Vagina (tissue), 2 donors: ENCODE data around the gene GTF2H3. TPM values are rescaled to one million over a fixed set of nuclear protein-coding genes. Genes with fewer than 3 reads are reported as not detected.

Experiments
- DNase-seq, 2 donors: peaks; one replicate each; pipeline ENCODE4 v3.0.0-alpha.2; 2017; ENCODE audit errors: extremely low spot score in 2 of 2
- H3K27ac ChIP-seq: fragments of 200-600 bp; sonication (generic); one replicate; pipeline ENCODE4 v1.5.1; 2019
- H3K27me3 ChIP-seq: fragments of 200-600 bp; sonication (generic); one replicate; pipeline ENCODE4 v1.5.1; 2019
- H3K36me3 ChIP-seq, 2 donors: fragments of 200-600 bp; sonication (generic); one replicate each; pipeline ENCODE4 v1.5.1; 2017 to 2019
- H3K4me1 ChIP-seq: fragments of 200-600 bp; sonication (generic); one replicate; pipeline ENCODE4 v1.5.1; 2019
- H3K4me3 ChIP-seq, 2 donors: fragments of 200-600 bp; sonication (generic); 1 replicate in 1 of 2; 2 replicates in 1 of 2; pipeline ENCODE4 v1.5.1; 2016 to 2019
- H3K9me3 ChIP-seq: fragments of 200-600 bp; sonication (generic); one replicate; pipeline ENCODE4 v1.5.1; 2019
- CTCF ChIP-seq, 3 experiments: fragments of 450-650 bp in 2 of 3; fragments of 200-600 bp in 1 of 3; sonication (generic) in 1 of 3; IDR thresholded peaks; one replicate each; pipeline ENCODE4 v1.5.1; 2017 to 2019; ENCODE audit warnings: antibody characterized with exemption in 3 of 3, mild to moderate bottlenecking in 2 of 3, moderate library complexity in 2 of 3
- POLR2A ChIP-seq, 2 donors: fragments of 450-650 bp; IDR thresholded peaks; one replicate each; pipeline ENCODE4 v1.6.1; 2017; ENCODE audit warnings: antibody characterized with exemption in 2 of 2, mild to moderate bottlenecking in 2 of 2, moderate library complexity in 2 of 2
- POLR2AphosphoS5 ChIP-seq, 2 donors: sonication (generic); formaldehyde crosslinking; IDR thresholded peaks; one replicate each; pipeline ENCODE4 v1.9.0; 2017; ENCODE audit warnings: antibody characterized with exemption in 2 of 2, mild to moderate bottlenecking in 2 of 2, low read depth in 1 of 2; ENCODE audit not compliant: insufficient read depth in 1 of 2
- intact Hi-C: fragments of 100-400 bp; cut with DNase I; formaldehyde crosslinking; loops from one replicate; pipeline ENCODE4 v1.15.1; 2023
- total RNA-seq: library from RNA; depleted of rRNA; stranded (reverse); fragments of >200 nt; gene quantifications from one replicate; pipeline ENCODE4 v1.2.3, GENCODE V29; 2016

GTF2H3 gene
- total RNA-seq, 1 donor from 2014 or later: 21.1 TPM

GRCh38 chr12:123598522-123598921 lies 35.1 kb upstream of the GTF2H3 start:
- peaks cover 0 to 41% of the 10 kb centered on the region in 2 donors for H3K36me3 ChIP-seq
- H3K4me1 ChIP-seq: peaks cover 20% of the 10 kb centered on the region
- TF ChIP-seq POLR2A (IDR thresholded peaks at IDR 0.05): no peak
- no peak for TF ChIP-seq POLR2AphosphoS5 (IDR thresholded peaks at IDR 0.05; ENCODE audit: insufficient read depth in 1 of 2, low read depth in 1 of 2)
- no peak for TF ChIP-seq CTCF (IDR thresholded peaks at IDR 0.05)
- no peaks in the 10 kb centered on the region for H3K27me3 ChIP-seq
- no peak overlapping the region for H3K4me3 ChIP-seq
- intact Hi-C loops: no loop called here
- no peak overlapping the region for H3K27ac ChIP-seq
- no peaks in the 10 kb centered on the region for H3K9me3 ChIP-seq
- DNase-seq: no peak

- Histone ChIP-seq H3K27me3 (no peaks in the 10 kb centered on the region), H3K27ac (no peak overlapping the region), H3K4me3 (no peak overlapping the region), H3K4me1 (peaks cover 28% of the 10 kb centered on the region), H3K36me3 (peaks cover 0 to 40% of the 10 kb centered on the region in 2 donors), H3K9me3 (no peaks in the 10 kb centered on the region)
- TF ChIP-seq POLR2AphosphoS5 (IDR thresholded peaks at IDR 0.05; ENCODE audit: insufficient read depth in 1 of 2, low read depth in 1 of 2): no peak
- TF ChIP-seq CTCF (IDR thresholded peaks at IDR 0.05): no peak
- intact Hi-C loops: no loop called here
- DNase-seq: no peak
These were observed 34.3 kb upstream of the GTF2H3 start for GRCh38 chr12:123599310-123599709.

GRCh38 chr12:123599721-123600120 lies 33.9 kb upstream of the GTF2H3 start:
- Histone ChIP-seq H3K9me3 (no peaks in the 10 kb centered on the region), H3K4me3 (no peak overlapping the region), H3K27ac (no peak overlapping the region), H3K4me1 (peaks cover 29% of the 10 kb centered on the region), H3K36me3 (peaks cover 0 to 41% of the 10 kb centered on the region in 2 donors), H3K27me3 (no peaks in the 10 kb centered on the region)
- intact Hi-C loops: loop anchor here (10.0 kb wide), 1 partner anchor 335 kb away; no protein-coding TSS in a partner anchor
- DNase-seq: no peak
- TF ChIP-seq POLR2A (IDR thresholded peaks at IDR 0.05) (no peak), POLR2AphosphoS5 (IDR thresholded peaks at IDR 0.05; ENCODE audit: insufficient read depth in 1 of 2, low read depth in 1 of 2) (no peak), CTCF (IDR thresholded peaks at IDR 0.05) (no peak)

GRCh38 chr12:123601602-123602489 lies 31.8 kb upstream of the GTF2H3 start, which contains the start of gene DDX55:
TSS of gene DDX55 (plus strand) at chr12:123602099. CDS start at chr12:123602149, 50 bp downstream.
- peak; percentile 88 to 90 for TF ChIP-seq POLR2AphosphoS5 (IDR thresholded peaks at IDR 0.05; ENCODE audit: insufficient read depth in 1 of 2, low read depth in 1 of 2)
- TF ChIP-seq CTCF (IDR thresholded peaks at IDR 0.05): peak in 2 of 3 experiments; percentile 29 to 75
- peak in 1 of 2 donors; percentile 5 for TF ChIP-seq POLR2A (IDR thresholded peaks at IDR 0.05)
- Histone ChIP-seq H3K4me1 (peaks cover 29% of the 10 kb centered on the region), H3K9me3 (no peaks in the 10 kb centered on the region), H3K36me3 (peaks cover 0 to 44% of the 10 kb centered on the region in 2 donors), H3K4me3 (peak within 1 kb of the TSS; percentile 72 to 91), H3K27ac (peak within 1 kb of the TSS; percentile 73), H3K27me3 (no peaks in the 10 kb centered on the region)
- DNase-seq: no peak
- intact Hi-C loops: loop anchor here (10.0 kb wide), 1 partner anchor 337 kb away; no protein-coding TSS in a partner anchor
